ENCODE results near the gene ZFYVE19.

Gene ZFYVE19

GRCh38 chr15:40775740-40776536 lies 31.0 kb upstream of the ZFYVE19 start:
- DNase-seq: no peak

- no peak for DNase-seq
Measured at GRCh38 chr15:40776537-40777141, 30.2 kb upstream of the ZFYVE19 start.

GRCh38 chr15:40782609-40783227 lies 24.2 kb upstream of the ZFYVE19 start:
- peak; percentile 90 for DNase-seq

- DNase-seq: no peak
Measured at GRCh38 chr15:40785164-40785563, 21.7 kb upstream of the ZFYVE19 start.

- DNase-seq: no peak
Measured at GRCh38 chr15:40785814-40786213, 21.1 kb upstream of the ZFYVE19 start.

- DNase-seq: peak; percentile 91
Measured at GRCh38 chr15:40787344-40787841, 19.5 kb upstream of the ZFYVE19 start.

- peak; percentile 63 for DNase-seq
Measured at GRCh38 chr15:40787991-40788390, 18.9 kb upstream of the ZFYVE19 start.

GRCh38 chr15:40789119-40789518 lies 17.8 kb upstream of the ZFYVE19 start:
- DNase-seq: no peak

- DNase-seq: no peak
Measured at GRCh38 chr15:40789999-40790398, 16.9 kb upstream of the ZFYVE19 start.

- no peak for DNase-seq
Measured at GRCh38 chr15:40790718-40791117, 16.2 kb upstream of the ZFYVE19 start.

DNA sequence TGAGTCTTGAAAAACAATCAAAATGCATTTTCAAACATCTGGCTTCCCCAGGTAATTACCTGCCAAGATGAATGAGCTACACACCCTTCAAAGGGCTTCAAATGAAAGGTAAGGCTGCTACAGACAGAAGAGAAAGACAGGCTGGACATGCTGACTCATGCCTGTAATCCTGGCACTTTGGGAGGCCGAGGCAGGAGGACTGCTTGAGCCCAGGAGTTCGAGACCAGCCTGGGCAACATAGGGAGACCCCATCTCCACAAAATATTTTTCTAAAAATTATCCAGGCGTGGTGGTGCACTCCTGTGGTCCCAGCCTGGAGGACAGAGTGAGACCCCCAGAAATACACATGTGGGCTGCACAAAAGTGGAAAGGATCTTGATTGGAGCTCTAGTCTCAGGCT lies 14.5 kb upstream of the ZFYVE19 start:
- no peak for DNase-seq

DNA sequence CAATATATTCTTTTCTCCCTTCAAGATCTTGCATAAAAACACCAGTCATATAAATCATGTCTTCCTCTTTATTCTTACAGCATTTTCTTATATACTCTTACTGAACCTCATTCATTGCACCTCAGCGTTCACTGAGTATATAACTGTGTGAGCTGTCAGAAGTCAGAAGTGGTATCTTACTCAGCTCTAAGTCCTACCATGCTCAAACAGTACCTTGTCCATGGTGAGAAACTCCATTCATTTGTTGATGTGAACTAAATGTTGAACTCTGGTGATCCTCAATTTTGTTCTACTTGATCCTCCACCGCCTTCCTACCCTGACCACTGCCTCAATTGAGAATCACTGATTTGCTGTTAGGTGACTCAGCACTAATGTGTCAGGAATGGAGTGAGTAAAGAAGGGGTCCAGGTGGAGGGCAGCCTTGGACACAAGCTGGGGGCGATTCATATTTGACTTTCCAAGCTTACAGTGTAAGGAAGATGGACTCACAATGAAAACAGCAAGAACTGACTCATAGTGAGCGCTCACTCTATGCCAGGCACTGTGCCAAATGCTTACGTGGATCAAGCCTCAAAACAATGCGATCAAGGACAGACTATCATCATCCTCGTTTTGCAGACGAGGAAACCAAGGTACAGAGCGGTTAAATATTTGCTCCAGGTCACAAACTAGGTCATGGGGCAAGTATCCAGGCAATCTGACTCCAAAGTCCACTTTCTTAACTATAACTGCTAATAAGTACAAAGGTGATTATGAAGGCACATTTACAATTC lies 13.5 kb upstream of the ZFYVE19 start:
- DNase-seq: no peak

DNA sequence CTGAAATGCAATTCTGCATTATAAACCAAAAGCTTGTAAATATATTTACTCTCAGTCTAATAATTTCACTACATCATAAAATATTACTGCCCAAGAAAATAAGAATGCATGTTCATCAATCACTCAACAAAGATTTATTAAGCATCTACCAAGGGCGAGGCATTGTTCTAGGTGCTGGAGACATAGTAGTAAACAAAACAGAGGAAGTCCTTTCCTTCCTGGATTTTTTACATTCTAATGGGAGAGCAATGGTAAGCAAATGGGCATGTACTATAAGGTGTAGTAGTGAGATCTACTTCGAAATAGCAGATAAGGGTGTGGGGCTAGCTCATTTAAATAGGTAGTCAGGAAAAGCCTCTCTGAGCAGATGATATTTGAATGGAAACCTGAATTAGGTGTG lies 10.8 kb upstream of the ZFYVE19 start:
- no peak for DNase-seq

DNA sequence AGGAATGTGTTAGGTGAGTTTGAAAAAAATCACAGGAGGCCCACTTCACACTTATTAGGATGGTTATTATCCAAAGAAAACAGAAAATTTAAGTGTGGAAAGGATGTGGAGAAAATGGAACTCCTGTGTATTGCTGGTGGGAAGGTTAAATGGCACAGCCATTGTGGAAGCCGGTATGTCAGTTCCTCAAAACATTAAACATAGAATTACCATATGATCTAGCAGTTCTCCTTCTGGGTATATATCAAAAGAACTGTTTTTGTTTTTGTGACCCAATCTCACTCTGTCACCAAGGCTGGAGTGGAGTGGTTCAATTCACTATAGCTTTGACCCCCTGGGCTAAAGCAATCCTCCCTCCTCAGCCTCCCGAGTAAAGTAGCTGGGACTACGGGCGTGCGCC lies 10.4 kb upstream of the ZFYVE19 start:
- DNase-seq: no peak

DNA sequence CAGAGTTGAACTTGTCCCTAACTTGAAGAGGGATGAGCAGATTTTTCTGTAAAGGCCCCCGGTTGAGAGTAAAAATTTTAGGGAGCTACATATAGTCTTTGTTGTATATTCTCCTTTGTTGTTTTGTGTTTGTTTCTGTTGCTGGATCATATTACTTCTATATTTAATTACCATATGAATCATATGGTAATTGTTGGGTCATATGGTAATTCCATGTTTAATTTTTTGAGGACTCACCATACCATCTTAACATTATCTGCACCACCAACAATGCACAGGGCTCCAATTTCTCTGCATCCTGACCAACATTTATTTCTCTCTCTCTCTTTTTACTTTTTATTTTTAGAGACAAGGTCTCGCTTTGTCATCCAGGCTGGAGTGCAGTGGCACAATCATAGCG lies 7.4 kb upstream of the ZFYVE19 start:
- no peak for DNase-seq

DNA sequence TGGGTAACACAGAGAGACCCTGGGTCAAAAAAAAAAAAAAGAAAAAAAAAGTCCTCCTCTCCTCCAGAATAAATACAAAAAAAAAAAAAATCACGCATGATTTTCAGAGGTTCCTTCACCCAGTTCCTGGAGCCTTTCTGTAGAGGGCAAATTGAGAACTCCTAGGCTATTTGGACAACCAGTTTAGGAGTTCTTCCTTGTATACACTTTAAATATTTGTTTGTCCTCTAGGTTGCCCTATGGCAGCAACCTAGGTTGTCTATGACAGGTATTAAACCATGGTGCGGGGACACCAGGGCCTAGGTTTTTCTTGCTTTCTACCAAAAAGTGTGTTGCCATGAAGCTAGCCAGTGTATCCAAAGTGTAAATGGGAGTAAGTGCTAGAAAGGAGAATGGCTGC lies 3.8 kb upstream of the ZFYVE19 start:
- DNase-seq: no peak

DNA sequence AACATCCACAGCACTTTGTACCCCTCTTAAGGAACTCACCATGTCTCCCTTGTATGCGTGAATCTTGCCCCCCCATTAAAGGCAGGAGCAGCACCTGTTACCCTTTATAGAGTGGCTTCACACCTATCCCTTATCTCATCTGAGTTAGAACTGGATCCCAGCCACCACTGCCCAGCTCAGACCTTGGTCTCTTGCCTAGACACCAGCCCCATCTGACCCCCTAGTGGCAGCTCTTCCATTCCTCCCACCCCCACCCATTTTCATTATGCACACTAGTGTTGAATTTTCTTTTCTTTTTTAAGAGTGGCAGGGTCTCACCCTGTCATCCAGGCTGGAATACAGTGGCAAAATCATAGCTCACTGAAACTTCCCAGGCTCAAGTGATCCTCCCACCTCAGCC lies 3.2 kb upstream of the ZFYVE19 start:
- no peak for DNase-seq

DNA sequence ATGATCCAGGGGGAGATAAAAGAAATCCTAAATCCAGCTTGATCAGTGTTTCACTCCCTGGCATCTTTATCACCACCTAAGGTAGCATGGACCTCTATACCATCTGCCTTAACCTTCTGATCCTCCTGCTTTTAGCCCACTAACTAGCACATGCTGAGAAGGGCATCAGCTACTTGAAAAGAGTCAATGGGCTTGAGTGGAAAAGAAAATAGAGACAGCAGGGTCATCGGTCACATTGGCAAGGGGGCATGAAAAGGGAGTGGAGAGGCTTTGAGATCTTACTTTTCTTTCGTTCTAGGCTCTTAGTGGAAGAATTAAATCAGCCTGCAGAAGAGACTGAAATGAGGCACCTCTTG lies 239 bp upstream of the ZFYVE19 start:
- no peak for DNase-seq

GRCh38 chr15:40807888-40808461 lies 1.1 kb downstream of the ZFYVE19 start:
- DNase-seq: no peak

- DNase-seq: no peak
Measured at GRCh38 chr15:40808861-40809450, 2.1 kb downstream of the ZFYVE19 start.

DNA sequence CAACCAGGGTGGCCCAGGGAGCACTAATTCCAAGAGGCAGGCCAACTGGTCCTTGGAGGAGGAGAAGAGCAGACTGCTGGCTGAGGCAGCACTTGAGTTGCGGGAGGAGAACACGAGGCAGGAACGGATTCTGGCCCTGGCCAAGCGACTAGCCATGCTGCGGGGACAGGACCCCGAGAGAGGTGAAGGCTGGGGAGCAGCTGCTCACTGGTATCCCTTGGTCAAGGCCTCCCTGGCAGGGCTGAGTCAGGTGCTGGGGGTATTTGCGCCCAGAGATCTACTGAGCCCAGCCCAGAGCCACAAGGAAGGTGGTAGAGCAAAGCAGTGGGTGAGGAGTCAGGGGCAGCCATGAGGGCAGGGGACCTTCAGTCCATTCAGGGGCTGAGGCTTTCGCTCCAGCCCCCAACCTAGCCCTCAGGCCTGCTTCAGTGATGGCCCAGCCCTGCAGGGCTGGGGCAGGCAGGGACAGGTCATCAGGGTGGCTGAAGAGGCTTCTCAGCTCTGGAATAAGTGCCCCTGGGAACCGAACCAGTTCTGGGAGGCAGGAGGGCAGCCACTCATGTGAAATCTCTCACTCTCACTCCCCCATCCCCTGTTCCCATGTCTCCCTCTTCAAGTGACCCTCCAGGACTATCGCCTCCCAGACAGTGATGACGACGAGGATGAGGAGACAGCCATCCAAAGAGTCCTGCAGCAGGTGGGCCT lies 6.0 kb downstream of the ZFYVE19 start:
- DNase-seq: no peak
